DND-41 (cell line): ENCODE measurements around the gene ISG20L2.

ENCODE experiments used
- ATAC-seq: fragments of 200-7000 bp; cut with Tn5 transposase; 3 replicates; pipeline ENCODE4 v1.9.1; 2021; ENCODE audit warnings: low read depth; ENCODE audit not compliant: insufficient read depth
- DNase-seq: peaks from one replicate; pipeline ENCODE4 v3.0.0-alpha.2; 2020
- H2AFZ ChIP-seq: 2 replicates; pipeline ENCODE4 v1.6.0; 2012; ENCODE audit warnings: low read depth, low read length
- H3K27ac ChIP-seq: 2 replicates; pipeline ENCODE4 v1.5.1; 2012; ENCODE audit warnings: low read length, inconsistent platforms
- H3K27me3 ChIP-seq: fragments of 200-600 bp; sonication (generic); 2 replicates; pipeline ENCODE4 v1.6.0; 2012; ENCODE audit warnings: low read length, mild to moderate bottlenecking, inconsistent platforms; ENCODE audit not compliant: insufficient read depth, poor library complexity
- H3K36me3 ChIP-seq: 2 replicates; pipeline ENCODE4 v1.5.1; 2012; ENCODE audit warnings: low read length, inconsistent platforms; ENCODE audit not compliant: insufficient read depth
- H3K4me1 ChIP-seq: 2 replicates; pipeline ENCODE4 v1.5.1; 2012; ENCODE audit warnings: mild to moderate bottlenecking, low read length; ENCODE audit not compliant: insufficient read depth
- H3K4me2 ChIP-seq: 2 replicates; pipeline ENCODE4 v1.6.0; 2012; ENCODE audit warnings: mild to moderate bottlenecking, moderate library complexity, low read length, inconsistent platforms; ENCODE audit not compliant: insufficient read depth
- H3K4me3 ChIP-seq, 2 experiments: fragments of 200-600 bp in 1 of 2; shearing (Covaris generic) in 1 of 2; 2 replicates each; pipeline ENCODE4 v1.5.1; 2012 to 2016; ENCODE audit warnings: inconsistent platforms in 2 of 2, low read length in 2 of 2, mild to moderate bottlenecking in 2 of 2, low read depth in 1 of 2, moderate library complexity in 1 of 2
- H3K79me2 ChIP-seq: 2 replicates; pipeline ENCODE4 v1.6.0; 2012; ENCODE audit warnings: low read length, inconsistent platforms; ENCODE audit not compliant: insufficient read depth
- H3K9ac ChIP-seq: 2 replicates; pipeline ENCODE4 v1.6.0; 2012; ENCODE audit warnings: low read depth, mild to moderate bottlenecking, inconsistent platforms, low read length, moderate library complexity
- H3K9me3 ChIP-seq: 2 replicates; pipeline ENCODE4 v1.5.1; 2012; ENCODE audit warnings: low read length, moderate library complexity, mild to moderate bottlenecking, inconsistent platforms; ENCODE audit not compliant: insufficient read depth, severe bottlenecking
- H4K20me1 ChIP-seq: 2 replicates; pipeline ENCODE4 v1.6.0; 2012; ENCODE audit warnings: low read length; ENCODE audit not compliant: insufficient read depth
- EZH2 ChIP-seq: IDR thresholded peaks from 3 replicates; pipeline ENCODE4 v1.6.1; 2012; ENCODE audit warnings: borderline replicate concordance, low read depth, mild to moderate bottlenecking, moderate library complexity, low read length, inconsistent platforms; ENCODE audit not compliant: severe bottlenecking
- TF ChIP-seq, protein P1 (sequence below): IDR thresholded peaks from 2 replicates; pipeline ENCODE4 v1.5.1; 2012; ENCODE audit warnings: borderline replicate concordance, low read length, moderate library complexity, mild to moderate bottlenecking; ENCODE audit not compliant: poor library complexity, severe bottlenecking; ENCODE audit errors: extremely low read depth

Gene ISG20L2

GRCh38 chr1:156673387-156674121 is 55.0 kb downstream of the ISG20L2 start:
- Histone ChIP-seq H3K27ac (no peak overlapping the region), H3K9ac (no peak overlapping the region), H3K4me1 (0 out of 2 replicates have a peak, but pooled peaks cover 3% of the 10 kb centered on the region), H3K79me2 (no peaks in the 10 kb centered on the region), H3K4me3 (no peak overlapping the region), H3K4me2 (no peak overlapping the region), H3K9me3 (no peaks in the 10 kb centered on the region), H4K20me1 (peaks cover 12% of the 10 kb centered on the region), H3K36me3 (no peaks in the 10 kb centered on the region), H2AFZ (no peak overlapping the region), H3K27me3 (peaks cover 53% of the 10 kb centered on the region)
- ATAC-seq (no peak), DNase-seq (no peak)
- TF ChIP-seq EZH2: no peak
- TF ChIP-seq, protein P1, sequence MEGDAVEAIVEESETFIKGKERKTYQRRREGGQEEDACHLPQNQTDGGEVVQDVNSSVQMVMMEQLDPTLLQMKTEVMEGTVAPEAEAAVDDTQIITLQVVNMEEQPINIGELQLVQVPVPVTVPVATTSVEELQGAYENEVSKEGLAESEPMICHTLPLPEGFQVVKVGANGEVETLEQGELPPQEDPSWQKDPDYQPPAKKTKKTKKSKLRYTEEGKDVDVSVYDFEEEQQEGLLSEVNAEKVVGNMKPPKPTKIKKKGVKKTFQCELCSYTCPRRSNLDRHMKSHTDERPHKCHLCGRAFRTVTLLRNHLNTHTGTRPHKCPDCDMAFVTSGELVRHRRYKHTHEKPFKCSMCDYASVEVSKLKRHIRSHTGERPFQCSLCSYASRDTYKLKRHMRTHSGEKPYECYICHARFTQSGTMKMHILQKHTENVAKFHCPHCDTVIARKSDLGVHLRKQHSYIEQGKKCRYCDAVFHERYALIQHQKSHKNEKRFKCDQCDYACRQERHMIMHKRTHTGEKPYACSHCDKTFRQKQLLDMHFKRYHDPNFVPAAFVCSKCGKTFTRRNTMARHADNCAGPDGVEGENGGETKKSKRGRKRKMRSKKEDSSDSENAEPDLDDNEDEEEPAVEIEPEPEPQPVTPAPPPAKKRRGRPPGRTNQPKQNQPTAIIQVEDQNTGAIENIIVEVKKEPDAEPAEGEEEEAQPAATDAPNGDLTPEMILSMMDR: no peak
